ENCODE data around the gene LRRK2.

- TF ChIP-seq POLR2A (IDR thresholded peaks at IDR 0.05; ENCODE audit: low read depth, low read length) (no peak), PAX5 (IDR thresholded peaks at IDR 0.05; ENCODE audit: insufficient read depth, low read length, severe bottlenecking) (no peak), POLR2AphosphoS5 (IDR thresholded peaks at IDR 0.05; ENCODE audit: low read depth, low read length) (no peak)
Measured at GRCh38 chr12:40331886-40332285, 107.1 kb downstream of the LRRK2 start.

Data from GM12891 (cell line).